A549 (cell line): ENCODE data around the gene MED12L. TPM values are rescaled to one million over a fixed set of nuclear protein-coding genes. Genes with fewer than 3 reads are reported as not detected.

Source experiments
- ATAC-seq, 2 experiments: fragments of 200-7000 bp in 1 of 2; fragments of >200 bp in 1 of 2; cut with Nextera tagmentation in 1 of 2; cut with Tn5 transposase in 1 of 2; 3 replicates each; pipeline versions ENCODE4 v1.8.0 to v1.9.1; 2018 to 2020; ENCODE audit warnings: mild to moderate bottlenecking in 1 of 2, moderate library complexity in 1 of 2
- CTCF ChIA-PET: fragments of 300-600 bp; sonication (Branson Sonifier 250); formaldehyde crosslinking; extraction: SDS; loops from one replicate; lab custom pipeline; 2021; ENCODE audit warnings: antibody characterized with exemption, inconsistent platforms; lab: Yijun Ruan, JAX
- POLR2A ChIA-PET: fragments of 350-600 bp; formaldehyde crosslinking; extraction: SDS; loops from one replicate; lab custom pipeline; 2021; ENCODE audit warnings: antibody characterized with exemption, inconsistent platforms; lab: Yijun Ruan, JAX
- DNase-seq, 2 experiments: peaks; one replicate each; pipeline versions ENCODE4 v3.0.0 to v3.0.0-alpha.2; 2011 to 2016; ENCODE audit warnings: low read depth in 1 of 2, low spot score in 1 of 2
- FAIRE-seq: peaks from 2 replicates; lab custom pipeline; 2011; peaks lifted over from hg19 to GRCh38; lab: Jason Lieb, UNC
- H3K27ac ChIP-seq, 2 experiments: fragments of >200 bp; sonication (Bioruptor Twin); formaldehyde crosslinking; 3 replicates each; pipeline ENCODE4 v1.5.1; 2016 to 2017
- H3K4me1 ChIP-seq: fragments of >200 bp; sonication (Bioruptor Twin); formaldehyde crosslinking; 3 replicates; pipeline ENCODE4 v1.6.1; 2016
- H3K4me2 ChIP-seq: fragments of >200 bp; sonication (Bioruptor Twin); formaldehyde crosslinking; 3 replicates; pipeline ENCODE4 v1.6.1; 2016
- H3K4me3 ChIP-seq: fragments of >200 bp; sonication (Bioruptor Twin); formaldehyde crosslinking; 3 replicates; pipeline ENCODE4 v1.5.1; 2016
- H3K9me3 ChIP-seq: fragments of >200 bp; sonication (Bioruptor Twin); formaldehyde crosslinking; 3 replicates; pipeline ENCODE4 v1.6.1; 2016
- CHD4 ChIP-seq: fragments of 200-600 bp; sonication (generic); IDR thresholded peaks from 2 replicates; pipeline ENCODE4 v1.6.1; 2016; ENCODE audit warnings: antibody characterized with exemption, mild to moderate bottlenecking, borderline replicate concordance
- EHF ChIP-seq: fragments of 250-450 bp; sonication (Bioruptor Pico); IDR thresholded peaks from 2 replicates; pipeline ENCODE4 v1.5.0; 2020; ENCODE audit warnings: mild to moderate bottlenecking
- EHMT2 ChIP-seq: fragments of 200-600 bp; sonication (generic); IDR thresholded peaks from 2 replicates; pipeline ENCODE4 v1.6.1; 2016; ENCODE audit warnings: antibody characterized with exemption, low read depth, mild to moderate bottlenecking, moderate library complexity
- HDAC2 ChIP-seq: fragments of 200-600 bp; sonication (generic); IDR thresholded peaks from 2 replicates; pipeline ENCODE4 v1.6.1; 2016
- HES2 ChIP-seq: fragments of >200 bp; sonication (Bioruptor Twin); formaldehyde crosslinking; IDR thresholded peaks from 2 replicates; pipeline ENCODE4 v1.6.1; 2016
- HOXB5 ChIP-seq: fragments of 250-450 bp; sonication (Bioruptor Pico); IDR thresholded peaks from 2 replicates; pipeline ENCODE4 v1.5.0; 2020; ENCODE audit warnings: mild to moderate bottlenecking, moderate library complexity
- KDM1A ChIP-seq: fragments of 200-600 bp; sonication (generic); IDR thresholded peaks from 2 replicates; pipeline ENCODE4 v1.6.1; 2016; ENCODE audit warnings: low read depth, mild to moderate bottlenecking
- KDM5A ChIP-seq: fragments of 200-600 bp; sonication (generic); IDR thresholded peaks from 2 replicates; pipeline ENCODE4 v1.6.1; 2016; ENCODE audit warnings: antibody characterized with exemption, mild to moderate bottlenecking
- MAFK ChIP-seq: fragments of 450-650 bp; IDR thresholded peaks from 2 replicates; pipeline ENCODE4 v1.6.1; 2014; ENCODE audit not compliant: partially characterized antibody
- MYC ChIP-seq: IDR thresholded peaks from 2 replicates; pipeline ENCODE4 v1.6.1; 2012; ENCODE audit warnings: mild to moderate bottlenecking, inconsistent platforms, low read length, improper control_type of control experiment, borderline replicate concordance
- NFE2L2 ChIP-seq: fragments of 150-350 bp; conservative IDR thresholded peaks from 2 replicates; pipeline ENCODE4 v1.6.1; 2014; ENCODE audit warnings: low read length
- NPAS2 ChIP-seq: fragments of 250-450 bp; sonication (Bioruptor Pico); IDR thresholded peaks from 2 replicates; pipeline ENCODE4 v1.8.0; 2022; ENCODE audit warnings: mild to moderate bottlenecking, moderate library complexity, borderline replicate concordance
- RARB ChIP-seq: fragments of 250-450 bp; sonication (Bioruptor Pico); IDR thresholded peaks from 2 replicates; pipeline ENCODE4 v1.8.0; 2021; ENCODE audit warnings: mild to moderate bottlenecking, moderate library complexity
- RNF2 ChIP-seq: fragments of 200-600 bp; sonication (generic); IDR thresholded peaks from 2 replicates; pipeline ENCODE4 v1.6.1; 2016; ENCODE audit warnings: low read depth, mild to moderate bottlenecking, antibody characterized with exemption, moderate library complexity, borderline replicate concordance
- TP53 ChIP-seq: fragments of 250-450 bp; sonication (Bioruptor Pico); IDR thresholded peaks from 2 replicates; pipeline ENCODE4 v1.5.0; 2021; ENCODE audit warnings: mild to moderate bottlenecking, moderate library complexity
- WGBS: methylation state at CpG from one replicate; pipeline ENCODE4 v1.1.6; 2017; ENCODE audit errors: missing lambda C conversion rate; 5-methylcytosine and 5-hydroxymethylcytosine counted together
- polyA plus RNA-seq, 4 experiments: library from polyadenylated mRNA; depleted of rRNA in 3 of 4; stranded (reverse); fragments of >200 nt; fragmentation: RNase III in 1 of 4; extraction: RNeasy Plus Mini Kit Qiagen cat#74134 plus additional on column Dnase treatment in 1 of 4; gene quantifications; 2 replicates in 3 of 4; 3 replicates in 1 of 4; pipeline ENCODE4 v1.2.3, GENCODE V29; 2011 to 2017
- TF ChIP-seq, protein P1 (sequence below): fragments of 250-450 bp; sonication (Bioruptor Pico); IDR thresholded peaks from 2 replicates; pipeline ENCODE4 v1.5.0; 2021; ENCODE audit warnings: mild to moderate bottlenecking, moderate library complexity, borderline replicate concordance
- TF ChIP-seq, protein P2 (sequence below): fragments of 250-450 bp; sonication (Bioruptor Pico); IDR thresholded peaks from 2 replicates; pipeline ENCODE4 v1.5.0; 2020; ENCODE audit warnings: low read depth, mild to moderate bottlenecking, moderate library complexity
- TF ChIP-seq, protein P3 (sequence below): IDR thresholded peaks from 2 replicates; pipeline ENCODE4 v1.6.1; 2012

MED12L gene
- polyA plus RNA-seq, 2 of the 4 experiments (the other 2 are of a cell fraction) = 0.32 to 0.63 TPM

- DNase-seq (no peak), ATAC-seq (no peak), FAIRE-seq (no peak)
- CTCF ChIA-PET = no interaction called here
- TF ChIP-seq NPAS2 = no peak
- TF ChIP-seq, protein P1, sequence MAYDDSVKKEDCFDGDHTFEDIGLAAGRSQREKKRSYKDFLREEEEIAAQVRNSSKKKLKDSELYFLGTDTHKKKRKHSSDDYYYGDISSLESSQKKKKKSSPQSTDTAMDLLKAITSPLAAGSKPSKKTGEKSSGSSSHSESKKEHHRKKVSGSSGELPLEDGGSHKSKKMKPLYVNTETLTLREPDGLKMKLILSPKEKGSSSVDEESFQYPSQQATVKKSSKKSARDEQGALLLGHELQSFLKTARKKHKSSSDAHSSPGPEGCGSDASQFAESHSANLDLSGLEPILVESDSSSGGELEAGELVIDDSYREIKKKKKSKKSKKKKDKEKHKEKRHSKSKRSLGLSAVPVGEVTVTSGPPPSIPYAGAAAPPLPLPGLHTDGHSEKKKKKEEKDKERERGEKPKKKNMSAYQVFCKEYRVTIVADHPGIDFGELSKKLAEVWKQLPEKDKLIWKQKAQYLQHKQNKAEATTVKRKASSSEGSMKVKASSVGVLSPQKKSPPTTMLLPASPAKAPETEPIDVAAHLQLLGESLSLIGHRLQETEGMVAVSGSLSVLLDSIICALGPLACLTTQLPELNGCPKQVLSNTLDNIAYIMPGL (CRISPR knock-in tag) = no peak
- no peak for TF ChIP-seq EHF (CRISPR knock-in tag)
- no peak for TF ChIP-seq HDAC2
- no peak overlapping the region for H3K4me3 ChIP-seq
- no peaks in the 10 kb centered on the region for H3K9me3 ChIP-seq
- no peak overlapping the region for H3K27ac ChIP-seq
- H3K4me2 ChIP-seq = no peak overlapping the region
- 87% methylated on average over 1 of the region's 1 CpG for WGBS
- POLR2A ChIA-PET = no interaction called here
- no peaks in the 10 kb centered on the region for H3K4me1 ChIP-seq
Measured at GRCh38 chr3:151191095-151191494, 105.6 kb downstream of the MED12L start.

GRCh38 chr3:151192545-151192944 lies 107.1 kb downstream of the MED12L start:
- peaks cover 4% of the 10 kb centered on the region; the same call in 1 of the 3 replicates for H3K4me1 ChIP-seq
- no peak overlapping the region for H3K4me2 ChIP-seq
- H3K9me3 ChIP-seq = no peaks in the 10 kb centered on the region
- DNase-seq (no peak), FAIRE-seq (no peak), ATAC-seq (no peak)
- whole genome bisulfite sequencing = 87% methylated on average over 6 of the region's 6 CpGs
- ChIA-PET CTCF (interaction anchor here (1.4 kb wide), 1 partner anchor 10 kb away, joined by 4 read pairs; no protein-coding TSS in a partner anchor), POLR2A (no interaction called here)
- TF ChIP-seq MAFK = peak; percentile 15
- TF ChIP-seq HOXB5 (CRISPR knock-in tag) = no peak
- peak; percentile 69 for TF ChIP-seq NFE2L2
- no peak overlapping the region for H3K4me3 ChIP-seq
- no peak overlapping the region for H3K27ac ChIP-seq

DNA sequence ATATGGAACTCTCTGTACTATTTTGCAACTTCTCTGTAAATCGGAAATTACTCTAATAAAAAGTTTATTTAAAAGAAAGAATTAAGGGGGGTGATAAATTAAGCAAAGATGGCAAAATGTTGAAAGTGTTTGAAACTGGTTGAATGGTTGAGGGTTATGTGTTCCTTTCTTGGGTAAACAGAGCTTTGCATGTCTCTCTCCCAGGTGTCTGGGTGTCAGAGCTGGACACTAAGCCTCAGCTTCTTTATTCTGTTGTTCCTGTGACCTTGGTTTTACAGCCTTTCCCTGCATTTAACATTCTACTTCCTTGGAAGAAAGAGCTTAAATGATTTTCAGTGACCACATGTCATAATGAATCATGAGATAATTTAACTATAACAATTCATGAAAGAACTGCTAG lies 110.4 kb downstream of the MED12L start:
- DNase-seq = no peak
- H3K4me3 ChIP-seq = no peak overlapping the region
- no peak overlapping the region for H3K4me2 ChIP-seq
- ChIA-PET POLR2A (no interaction called here), CTCF (interaction anchor here (1.7 to 2.1 kb wide), 2 partner anchors 9 to 28 kb away, joined by 3 to 7 read pairs; no protein-coding TSS in a partner anchor)
- H3K27ac ChIP-seq = no peak overlapping the region
- ATAC-seq = no peak
- no peak for TF ChIP-seq KDM5A
- no peak for FAIRE-seq
- 76% methylated on average over 1 of the region's 1 CpG for WGBS
- no peaks in the 10 kb centered on the region for H3K9me3 ChIP-seq
- H3K4me1 ChIP-seq = peaks cover 18% of the 10 kb centered on the region; the same call in 2 of the 3 replicates

DNA sequence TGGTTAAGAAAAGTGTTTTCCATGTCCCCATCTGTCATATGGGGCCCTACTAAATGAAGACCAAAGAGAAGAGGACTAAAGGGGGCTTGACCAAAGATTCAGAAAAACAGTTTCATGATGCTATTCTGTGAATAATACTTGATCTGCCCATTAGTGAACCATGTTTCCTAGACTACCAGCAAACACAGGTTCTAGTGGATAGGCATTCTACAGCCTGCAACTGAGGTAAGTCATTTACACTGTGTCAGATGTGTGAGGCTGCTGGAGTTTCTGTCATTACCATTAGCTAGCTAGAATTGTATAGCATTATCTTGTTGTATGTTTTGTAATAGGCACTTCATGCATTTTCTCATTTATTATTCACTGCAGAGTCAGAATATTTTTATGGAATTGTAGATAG lies 111.0 kb downstream of the MED12L start:
- H3K4me1 ChIP-seq = peaks cover 18% of the 10 kb centered on the region; the same call in 2 of the 3 replicates
- ChIA-PET POLR2A (no interaction called here), CTCF (interaction anchor here (1.5 to 3.0 kb wide), 5 partner anchors 9 to 86 kb away, joined by 3 to 13 read pairs (median 4); no protein-coding TSS in a partner anchor)
- peak; percentile 59 for FAIRE-seq
- no peaks in the 10 kb centered on the region for H3K9me3 ChIP-seq
- no peak overlapping the region for H3K4me3 ChIP-seq
- no peak for ATAC-seq
- H3K27ac ChIP-seq = no peak overlapping the region
- no peak overlapping the region for H3K4me2 ChIP-seq
- DNase-seq = no peak
- TF ChIP-seq, protein P2, sequence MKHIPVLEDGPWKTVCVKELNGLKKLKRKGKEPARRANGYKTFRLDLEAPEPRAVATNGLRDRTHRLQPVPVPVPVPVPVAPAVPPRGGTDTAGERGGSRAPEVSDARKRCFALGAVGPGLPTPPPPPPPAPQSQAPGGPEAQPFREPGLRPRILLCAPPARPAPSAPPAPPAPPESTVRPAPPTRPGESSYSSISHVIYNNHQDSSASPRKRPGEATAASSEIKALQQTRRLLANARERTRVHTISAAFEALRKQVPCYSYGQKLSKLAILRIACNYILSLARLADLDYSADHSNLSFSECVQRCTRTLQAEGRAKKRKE = no peak
- TF ChIP-seq RARB (CRISPR knock-in tag) (no peak), MYC (no peak), EHMT2 (no peak), HES2 (no peak), TP53 (CRISPR knock-in tag) (no peak), RNF2 (no peak), KDM1A (no peak), CHD4 (no peak)
- TF ChIP-seq, protein P3, sequence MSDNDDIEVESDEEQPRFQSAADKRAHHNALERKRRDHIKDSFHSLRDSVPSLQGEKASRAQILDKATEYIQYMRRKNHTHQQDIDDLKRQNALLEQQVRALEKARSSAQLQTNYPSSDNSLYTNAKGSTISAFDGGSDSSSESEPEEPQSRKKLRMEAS = no peak
